ENCODE results near the gene ARHGEF11.

Gene ARHGEF11

GRCh38 chr1:156948708-156949107 is 96.8 kb downstream of the ARHGEF11 start:
- Histone ChIP-seq H3K4me1 (ENCODE audit: insufficient read depth, low read length, poor library complexity, severe bottlenecking) (no peaks in the 10 kb centered on the region), H3K27me3 (ENCODE audit: insufficient read depth, low read length, poor library complexity, severe bottlenecking) (no peaks in the 10 kb centered on the region), H3F3A (ENCODE audit: low read depth) (no peaks in the 10 kb centered on the region), H3K4me2 (ENCODE audit: low read depth, low read length, poor library complexity, severe bottlenecking) (no peak overlapping the region), H2AFZ (ENCODE audit: low read length) (no peak overlapping the region), H3K4me3 (ENCODE audit: low read length, poor library complexity, severe bottlenecking) (no peak overlapping the region), H4K20me1 (ENCODE audit: insufficient read depth, low read length, poor library complexity, severe bottlenecking) (no peaks in the 10 kb centered on the region), H3K9me3 (ENCODE audit: insufficient read depth, low read depth, low read length) (no peaks in the 10 kb centered on the region), H3K79me2 (ENCODE audit: insufficient read depth, low read length) (no peaks in the 10 kb centered on the region), H3K36me3 (ENCODE audit: insufficient read depth, low read length) (no peaks in the 10 kb centered on the region), H3K9me2 (replicated peaks; ENCODE audit: low read depth, low read length) (no peaks in the 10 kb centered on the region), H3K9ac (ENCODE audit: low read depth, low read length, poor library complexity, severe bottlenecking) (no peak overlapping the region)
- TF ChIP-seq CTCF (conservative IDR thresholded peaks at IDR 0.05; ENCODE audit: low read length), result peak; percentile 52
- TF ChIP-seq EZH2phosphoT487 (IDR thresholded peaks at IDR 0.05; ENCODE audit: borderline replicate concordance), result no peak

- H3K9me2 ChIP-seq (replicated peaks; ENCODE audit: low read depth, low read length), result no peaks in the 10 kb centered on the region
- H3K4me2 ChIP-seq (ENCODE audit: low read depth, low read length, poor library complexity, severe bottlenecking), result no peak overlapping the region
- no peaks in the 10 kb centered on the region for H3K9me3 ChIP-seq (ENCODE audit: insufficient read depth, low read depth, low read length)
- H3K9ac ChIP-seq (ENCODE audit: low read depth, low read length, poor library complexity, severe bottlenecking), result no peak overlapping the region
- H3F3A ChIP-seq (ENCODE audit: low read depth), result no peaks in the 10 kb centered on the region
- no peaks in the 10 kb centered on the region for H3K27me3 ChIP-seq (ENCODE audit: insufficient read depth, low read length, poor library complexity, severe bottlenecking)
- TF ChIP-seq CTCF (conservative IDR thresholded peaks at IDR 0.05; ENCODE audit: low read length) (no peak), EZH2phosphoT487 (IDR thresholded peaks at IDR 0.05; ENCODE audit: borderline replicate concordance) (no peak)
- H2AFZ ChIP-seq (ENCODE audit: low read length), result no peak overlapping the region
- H3K79me2 ChIP-seq (ENCODE audit: insufficient read depth, low read length), result no peaks in the 10 kb centered on the region
- no peak overlapping the region for H3K4me3 ChIP-seq (ENCODE audit: low read length, poor library complexity, severe bottlenecking)
- no peaks in the 10 kb centered on the region for H3K4me1 ChIP-seq (ENCODE audit: insufficient read depth, low read length, poor library complexity, severe bottlenecking)
- no peaks in the 10 kb centered on the region for H3K36me3 ChIP-seq (ENCODE audit: insufficient read depth, low read length)
- no peaks in the 10 kb centered on the region for H4K20me1 ChIP-seq (ENCODE audit: insufficient read depth, low read length, poor library complexity, severe bottlenecking)
Observed at GRCh38 chr1:156947818-156948525, 97.6 kb downstream of the ARHGEF11 start.

- no peak overlapping the region for H2AFZ ChIP-seq (ENCODE audit: low read length)
- no peaks in the 10 kb centered on the region for H3K79me2 ChIP-seq (ENCODE audit: insufficient read depth, low read length)
- no peak overlapping the region for H3K9ac ChIP-seq (ENCODE audit: low read depth, low read length, poor library complexity, severe bottlenecking)
- H3K27me3 ChIP-seq (ENCODE audit: insufficient read depth, low read length, poor library complexity, severe bottlenecking), result no peaks in the 10 kb centered on the region
- H3K4me1 ChIP-seq (ENCODE audit: insufficient read depth, low read length, poor library complexity, severe bottlenecking), result no peaks in the 10 kb centered on the region
- H3K4me3 ChIP-seq (ENCODE audit: low read length, poor library complexity, severe bottlenecking), result no peak overlapping the region
- no peaks in the 10 kb centered on the region for H3K9me3 ChIP-seq (ENCODE audit: insufficient read depth, low read depth, low read length)
- H4K20me1 ChIP-seq (ENCODE audit: insufficient read depth, low read length, poor library complexity, severe bottlenecking), result no peaks in the 10 kb centered on the region
- no peaks in the 10 kb centered on the region for H3K36me3 ChIP-seq (ENCODE audit: insufficient read depth, low read length)
- H3K9me2 ChIP-seq (replicated peaks; ENCODE audit: low read depth, low read length), result no peaks in the 10 kb centered on the region
- no peak for TF ChIP-seq EZH2phosphoT487 (IDR thresholded peaks at IDR 0.05; ENCODE audit: borderline replicate concordance)
- no peak for TF ChIP-seq CTCF (conservative IDR thresholded peaks at IDR 0.05; ENCODE audit: low read length)
- H3K4me2 ChIP-seq (ENCODE audit: low read depth, low read length, poor library complexity, severe bottlenecking), result no peak overlapping the region
- H3F3A ChIP-seq (ENCODE audit: low read depth), result no peaks in the 10 kb centered on the region
Observed at GRCh38 chr1:156947127-156947526, 98.4 kb downstream of the ARHGEF11 start.
